HFF-Myc (cell line): Measurements from ENCODE around the gene GRID1.

Experiments used
- DNase-seq: peaks from one replicate; pipeline ENCODE4 v3.0.0-alpha.2; 2011; ENCODE audit warnings: low read depth; ENCODE audit errors: extremely low read depth
- H3K4me3 ChIP-seq: replicated peaks from 2 replicates; pipeline ENCODE4 v1.5.1; 2011; ENCODE audit warnings: low read depth, mild to moderate bottlenecking, control low read depth, low read length
- CTCF ChIP-seq: IDR thresholded peaks from 2 replicates; pipeline ENCODE4 v1.5.1; 2012; ENCODE audit warnings: mild to moderate bottlenecking, low read depth, low read length, control low read depth; ENCODE audit errors: missing control alignments

GRID1 gene

GRCh38 chr10:86288695-86289576 is 77.7 kb downstream of the GRID1 start:
- no peak for TF ChIP-seq CTCF
- no peak overlapping the region for H3K4me3 ChIP-seq
- DNase-seq, result no peak

DNA sequence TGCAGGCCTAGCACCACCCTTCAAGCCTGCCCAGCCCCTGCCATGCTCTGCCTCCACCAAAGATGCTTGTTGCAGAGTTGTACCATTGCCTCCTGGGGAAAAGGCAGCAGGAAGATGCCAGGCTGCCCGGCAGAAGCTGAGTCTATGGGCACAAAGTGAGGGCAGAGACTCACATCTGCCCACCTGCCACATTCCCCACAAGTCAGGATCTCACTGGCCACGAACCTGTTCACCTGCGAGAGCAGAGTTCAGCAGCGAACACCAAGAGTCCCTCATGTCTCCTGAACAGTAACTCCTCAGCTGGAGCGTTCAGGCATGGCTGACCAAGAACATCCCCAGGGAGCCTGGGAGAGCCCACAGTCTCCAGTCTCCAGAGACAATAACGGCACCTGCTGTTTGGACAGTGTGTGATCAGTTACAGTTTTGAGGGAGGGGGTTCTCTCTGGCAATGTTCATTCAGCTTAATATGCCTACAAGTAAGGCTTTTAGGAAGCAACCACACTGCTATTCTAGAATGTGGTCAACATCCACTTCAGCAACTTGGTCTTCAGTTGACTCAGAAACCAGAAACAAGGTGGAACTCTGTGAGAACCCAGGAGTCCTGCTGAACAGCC is 78.5 kb downstream of the GRID1 start:
- no peak overlapping the region for H3K4me3 ChIP-seq
- TF ChIP-seq CTCF, result no peak

DNA sequence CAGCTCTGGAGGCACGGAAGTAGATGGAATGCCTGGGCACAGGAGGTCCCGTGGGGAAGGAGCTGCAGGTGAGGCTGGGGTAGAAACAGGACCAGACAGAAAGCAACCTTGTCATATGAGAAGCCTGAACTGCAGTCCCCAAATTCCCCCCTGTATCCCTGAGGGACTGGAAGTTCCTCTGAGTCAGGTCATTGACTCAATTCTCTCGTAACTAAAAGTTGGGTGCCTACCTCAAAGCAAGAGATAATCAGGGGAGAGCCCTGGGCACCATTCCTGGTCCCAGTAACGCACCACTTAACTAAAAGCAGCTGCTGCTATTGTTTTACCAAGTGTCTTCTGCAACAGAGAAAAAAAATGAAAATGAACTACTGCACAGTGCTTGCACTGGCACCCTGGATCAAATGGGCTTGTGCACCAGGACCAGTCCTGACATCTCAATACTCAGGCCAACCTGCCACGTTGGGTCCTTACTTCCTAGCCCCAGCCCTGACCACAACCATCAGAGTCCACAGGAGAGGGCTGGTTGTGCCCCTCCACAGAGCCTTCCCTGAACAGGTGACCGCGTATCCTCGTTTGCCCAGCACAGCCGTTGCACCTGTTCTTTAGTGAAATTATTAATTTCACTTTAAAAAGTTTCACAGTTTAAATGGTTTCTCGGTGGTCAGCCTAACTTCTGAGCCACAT is 79.3 kb downstream of the GRID1 start:
- no peak for TF ChIP-seq CTCF

More for the DNA sequence above, 78.5 kb downstream of the GRID1 start:
- no peak for DNase-seq

GRCh38 chr10:86286236-86287109 is 80.1 kb downstream of the GRID1 start:
- H3K4me3 ChIP-seq, result no peak overlapping the region
- no peak for TF ChIP-seq CTCF
- no peak for DNase-seq

More for the DNA sequence above, 79.3 kb downstream of the GRID1 start:
- DNase-seq, result no peak
- no peak overlapping the region for H3K4me3 ChIP-seq

GRCh38 chr10:86285136-86285790 is 81.3 kb downstream of the GRID1 start:
- DNase-seq, result no peak
- H3K4me3 ChIP-seq, result no peak overlapping the region
- no peak for TF ChIP-seq CTCF
